Measurements from ENCODE around the gene SLX4IP.
A peak's percentile ranks its signal among the peaks of the same experiment; 100 is the strongest.

Gene SLX4IP

DNA sequence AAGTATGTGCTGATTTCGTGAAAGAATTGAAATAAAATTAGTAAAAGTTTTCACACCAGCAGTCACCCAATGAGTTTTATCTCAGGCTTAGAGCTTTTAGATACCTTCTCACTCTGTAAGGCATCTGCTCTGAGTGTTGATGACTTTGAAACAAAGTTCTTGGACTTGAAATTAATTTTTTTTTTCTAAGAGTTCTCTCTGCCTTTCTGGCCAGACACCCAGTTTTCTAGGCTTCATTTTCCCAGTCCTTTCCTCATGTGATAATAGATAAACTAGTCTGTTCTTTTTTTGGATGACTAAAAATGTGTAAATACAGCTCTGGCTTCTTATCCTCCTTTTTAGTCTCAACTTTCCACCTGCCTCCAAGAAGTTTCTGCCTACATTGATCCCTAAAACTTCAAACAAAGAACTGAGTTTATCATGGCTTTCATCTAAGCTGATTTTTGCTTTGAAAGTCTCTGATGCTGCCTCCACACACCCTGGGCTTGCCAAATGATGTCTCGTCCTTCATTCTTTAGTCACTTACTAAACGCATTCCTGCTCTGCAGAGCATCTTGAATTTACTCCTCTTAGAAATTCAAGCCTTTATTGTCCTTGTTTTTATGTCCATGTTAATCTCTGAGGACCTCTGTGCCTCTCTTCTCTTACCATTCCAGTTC is 32.7 kb downstream of the SLX4IP start:
- DNase-seq: no peak

DNA sequence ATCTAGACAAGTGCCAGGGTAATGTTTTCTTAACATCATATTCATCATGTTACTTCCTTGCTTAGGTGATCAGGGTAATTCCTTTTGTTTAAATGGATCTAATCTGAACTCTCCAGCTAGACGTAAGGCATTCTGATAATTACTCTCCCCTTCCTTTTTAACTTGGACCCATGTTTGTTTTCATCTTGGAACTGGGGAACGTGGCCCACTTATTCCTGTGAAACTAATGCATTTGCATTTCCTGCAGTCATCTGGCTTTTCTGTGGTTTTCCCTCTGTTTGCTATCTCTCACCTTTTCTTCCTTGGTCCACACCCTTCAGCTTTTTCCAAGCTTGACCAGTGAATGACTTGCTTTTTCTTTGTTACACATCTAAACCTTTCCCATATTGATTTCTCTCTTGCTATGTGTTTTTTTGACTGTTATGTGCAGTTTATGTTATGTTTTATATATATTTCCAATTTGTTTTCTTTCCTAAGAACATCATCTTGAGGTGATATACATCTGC is 33.3 kb downstream of the SLX4IP start:
- no peak for DNase-seq

GRCh38 chr20:10469056-10469455 is 34.0 kb downstream of the SLX4IP start:
- DNase-seq: no peak

- peak; percentile 51 for DNase-seq
These were observed 34.5 kb downstream of the SLX4IP start for GRCh38 chr20:10469599-10469998.

GRCh38 chr20:10470276-10470675 is 35.2 kb downstream of the SLX4IP start:
- no peak for DNase-seq

GRCh38 chr20:10472871-10473270 is 37.8 kb downstream of the SLX4IP start:
- DNase-seq: no peak

DNA sequence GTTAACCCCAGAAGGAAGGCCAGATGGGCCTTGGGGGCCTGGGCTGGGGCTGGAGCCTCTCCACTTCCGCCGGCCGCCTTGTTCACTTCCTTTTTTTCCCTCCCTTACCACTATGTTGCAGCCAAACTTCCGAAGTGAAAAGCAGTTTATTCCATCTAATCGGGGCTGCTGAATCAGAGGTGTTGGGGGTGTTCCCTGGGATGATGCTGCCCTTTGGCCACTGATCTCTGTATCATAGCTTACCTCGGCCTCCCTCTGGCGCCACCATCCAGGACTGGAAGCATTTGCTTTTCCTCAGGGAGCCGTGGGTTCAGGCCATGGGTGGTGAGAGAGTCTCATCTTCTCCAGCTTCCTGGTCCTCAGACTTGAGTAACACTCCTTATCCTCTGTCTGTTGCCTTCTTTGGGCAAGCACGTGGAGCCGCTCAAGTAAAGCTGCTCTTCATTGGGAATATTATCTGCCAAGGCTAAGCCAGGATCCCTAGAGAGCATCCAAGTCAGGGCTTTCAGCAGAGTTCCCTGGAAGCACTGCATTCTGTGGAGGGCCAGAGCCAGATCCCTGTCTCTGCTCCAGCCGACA is 39.6 kb downstream of the SLX4IP start:
- no peak for DNase-seq

GRCh38 chr20:10475225-10475624 is 40.1 kb downstream of the SLX4IP start:
- DNase-seq: peak; percentile 28

GRCh38 chr20:10476319-10476724 is 41.2 kb downstream of the SLX4IP start:
- peak; percentile 47 for DNase-seq

DNA sequence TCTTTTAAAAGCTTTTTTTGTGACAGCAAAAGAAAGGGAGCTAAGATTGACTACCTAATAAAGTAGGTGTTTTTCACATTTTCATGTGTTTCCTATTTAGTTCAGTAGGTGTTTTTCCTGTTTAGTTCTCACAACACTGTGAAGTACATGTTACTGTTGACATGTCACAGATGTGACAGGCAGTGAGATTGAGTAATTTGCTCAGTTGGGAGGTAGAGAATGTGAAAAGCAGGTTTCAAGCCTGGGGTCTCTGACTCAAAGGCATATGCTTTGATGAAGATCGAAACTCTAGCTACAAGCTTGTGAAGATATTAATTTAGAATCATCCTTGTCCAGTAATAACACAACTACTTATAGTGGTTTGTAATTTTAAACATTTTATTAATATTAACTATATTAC is 43.1 kb downstream of the SLX4IP start:
- peak; percentile 67 for DNase-seq

DNA sequence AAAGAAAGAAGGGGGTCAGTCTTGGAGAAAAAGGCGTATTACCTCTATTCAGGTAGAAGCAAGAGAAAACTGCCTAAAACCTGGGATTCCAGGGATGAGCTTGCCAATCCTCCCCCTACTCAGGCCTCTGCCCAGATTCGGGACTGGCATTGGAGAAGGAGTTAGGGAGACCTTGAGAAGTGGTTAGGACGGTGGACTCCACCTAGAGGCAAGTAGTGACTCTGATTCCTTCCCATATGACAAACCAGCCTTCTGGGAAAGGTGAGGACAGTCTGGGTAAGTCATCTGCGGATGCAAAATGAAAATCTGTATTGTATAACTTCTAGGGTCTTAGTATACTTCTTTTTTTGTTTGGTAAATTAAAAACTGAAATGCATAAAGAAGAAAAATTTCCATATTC is 43.8 kb downstream of the SLX4IP start:
- DNase-seq: no peak

DNA sequence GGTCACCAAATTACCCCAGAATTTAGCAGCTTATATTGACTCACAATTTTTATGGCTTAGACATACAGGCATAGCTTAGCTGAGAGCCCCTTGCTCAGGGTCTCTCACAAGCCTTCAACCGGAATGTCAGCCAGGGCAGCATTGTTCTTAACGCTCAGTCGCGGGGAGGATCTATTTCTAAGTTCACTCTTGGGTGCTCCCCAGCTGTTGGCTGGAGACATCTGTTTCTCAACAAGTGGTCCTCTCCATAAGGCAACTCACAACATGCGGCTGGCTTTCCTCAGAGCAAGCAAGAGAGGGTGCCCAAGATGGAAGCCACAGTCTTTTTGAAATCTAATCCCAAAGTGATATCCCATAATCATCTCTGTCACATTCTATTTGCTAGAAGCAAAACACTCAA is 46.6 kb downstream of the SLX4IP start:
- DNase-seq: no peak

- no peak for DNase-seq
These were observed 48.6 kb downstream of the SLX4IP start for GRCh38 chr20:10483691-10484090.

DNA sequence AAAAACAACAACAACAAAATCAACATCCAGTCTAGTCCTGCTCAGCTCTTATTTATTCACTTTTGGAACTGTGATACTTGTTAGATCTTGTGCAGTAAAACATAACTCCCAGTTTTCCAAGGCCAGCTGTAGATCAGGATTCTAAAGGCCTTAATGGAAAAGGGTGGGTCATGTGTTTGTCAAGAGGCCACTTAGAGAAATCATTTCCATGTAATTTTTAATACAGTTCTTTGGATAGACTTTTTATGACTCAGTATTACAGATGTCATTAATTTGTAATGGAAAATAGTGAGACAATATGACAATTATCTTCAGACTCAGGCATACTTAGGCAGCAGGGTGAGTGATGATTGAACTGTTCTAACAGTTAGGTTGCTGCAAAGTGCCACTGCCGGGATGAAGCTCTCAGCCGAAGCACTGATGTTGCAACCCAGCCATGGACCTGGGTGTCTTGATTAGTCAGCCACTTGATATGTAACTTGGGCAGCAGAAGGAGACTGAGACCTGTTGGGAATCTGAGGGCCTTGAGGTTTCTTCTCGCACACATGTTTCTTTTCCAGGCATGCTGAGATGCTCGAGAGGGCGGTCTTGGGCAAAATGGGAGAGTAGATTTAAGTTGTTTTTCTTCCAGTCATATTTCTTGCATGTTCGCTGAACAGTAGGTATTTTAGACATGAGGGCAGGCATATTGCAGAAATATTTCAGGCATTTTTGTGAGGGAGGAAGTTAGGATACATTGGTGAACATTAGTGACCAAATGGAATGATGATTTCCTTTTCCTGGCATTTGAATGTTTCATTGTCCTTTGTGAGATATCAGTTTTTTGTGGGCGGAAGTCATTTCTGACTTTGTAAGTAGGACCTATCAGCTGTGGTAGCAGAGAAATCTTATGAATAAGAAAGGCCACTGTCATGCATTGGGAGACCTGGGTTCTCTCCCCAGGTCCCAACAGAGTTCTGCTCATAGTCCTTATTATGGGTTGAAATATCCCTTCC is 52.3 kb downstream of the SLX4IP start:
- no peak for DNase-seq

GRCh38 chr20:10488534-10488933 is 53.4 kb downstream of the SLX4IP start:
- no peak for DNase-seq

DNA sequence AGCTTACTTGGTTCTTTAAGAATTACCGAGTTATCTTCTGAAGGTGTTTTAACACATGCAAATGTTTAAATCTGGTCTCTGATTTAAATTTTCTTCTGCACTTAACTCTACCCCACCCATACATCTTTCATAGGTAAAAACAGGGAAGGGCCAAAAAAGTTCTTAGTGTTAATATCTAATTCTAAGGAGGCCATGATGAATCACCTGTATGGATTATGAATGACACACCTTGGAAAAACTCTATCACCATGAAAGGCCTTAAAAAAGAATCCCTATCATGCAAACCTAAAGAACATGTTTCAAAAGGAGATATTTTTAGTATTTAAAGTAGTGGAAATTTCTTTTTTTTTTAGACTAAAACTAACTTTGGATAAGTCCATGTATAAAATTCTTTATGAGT is 54.7 kb downstream of the SLX4IP start:
- DNase-seq: no peak

DNA sequence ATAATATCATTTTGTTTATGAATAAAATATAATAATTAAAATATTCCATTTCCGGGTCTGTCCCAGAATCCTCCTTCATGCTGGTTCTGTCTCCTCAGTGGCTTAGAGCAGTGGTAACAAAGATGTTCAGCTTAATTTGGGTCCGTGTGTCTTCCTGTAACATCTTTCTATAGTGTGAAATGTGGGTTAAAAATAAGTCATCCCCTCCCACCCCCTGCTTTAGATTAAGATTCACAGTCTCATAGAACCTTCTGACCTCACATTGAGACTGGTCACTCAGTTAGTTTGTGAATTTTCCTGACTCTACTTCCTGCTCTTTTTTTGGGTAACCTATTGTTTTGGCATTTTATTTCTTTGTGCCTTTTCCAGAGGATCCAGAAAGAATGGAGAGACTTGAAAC is 55.2 kb downstream of the SLX4IP start:
- DNase-seq: no peak

DNA sequence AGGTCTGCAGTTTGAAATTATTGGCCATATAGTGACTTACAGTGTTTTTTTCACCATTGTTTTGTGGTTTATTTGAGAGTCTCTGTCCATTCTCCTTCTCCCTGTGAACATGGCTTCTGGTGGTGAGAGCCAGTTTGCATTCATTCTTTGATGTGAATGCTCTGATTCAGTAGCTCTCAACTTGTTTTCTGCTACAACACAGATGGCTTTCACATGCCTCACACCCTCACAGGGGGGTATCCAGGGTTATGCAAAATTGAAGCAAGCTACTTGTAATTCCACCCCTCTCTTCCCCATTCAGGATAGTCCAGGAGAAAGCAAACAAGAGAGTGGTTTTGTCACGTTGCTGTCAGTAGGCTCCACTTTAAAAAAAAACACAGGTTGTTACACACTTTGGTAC is 55.6 kb downstream of the SLX4IP start:
- DNase-seq: no peak

- DNase-seq: no peak
These were observed 57.0 kb downstream of the SLX4IP start for GRCh38 chr20:10492065-10492464.

DNA sequence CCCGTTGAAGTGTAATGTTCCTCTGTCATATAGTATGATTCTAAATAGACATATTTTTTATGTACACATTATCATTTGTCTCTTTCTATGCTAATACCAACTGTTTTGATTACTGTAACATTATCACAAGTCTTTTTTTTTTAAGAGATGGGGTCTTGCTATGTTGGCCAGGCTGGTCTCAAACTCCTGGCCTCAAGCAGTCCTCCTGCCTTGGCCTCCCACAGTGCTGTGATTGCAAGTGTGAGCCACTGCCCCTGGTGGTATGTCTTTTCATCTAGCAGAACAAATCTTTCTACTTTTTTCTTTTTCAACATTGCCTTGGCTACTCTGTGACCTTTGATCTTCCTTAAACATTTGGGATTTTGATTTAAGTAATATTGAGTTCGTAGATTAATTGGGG is 57.7 kb downstream of the SLX4IP start:
- no peak for DNase-seq

DNA sequence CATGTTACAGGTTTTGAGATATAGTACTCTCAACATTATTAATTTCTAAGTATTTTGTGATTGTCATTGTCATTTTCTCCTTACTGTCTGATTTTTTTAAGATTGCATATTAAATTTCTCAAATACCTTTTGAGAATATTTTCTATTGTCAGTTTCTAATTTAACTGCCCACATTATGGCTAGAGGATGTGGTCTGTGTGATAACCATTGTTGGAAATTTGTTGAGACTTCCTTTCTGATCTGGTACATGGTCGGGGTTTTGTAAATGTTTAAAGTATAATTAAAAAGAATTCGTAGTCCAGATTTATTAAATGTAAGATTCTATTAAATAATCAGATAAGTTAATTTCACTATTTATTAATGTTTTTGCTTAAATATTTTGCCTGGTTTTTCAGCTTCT is 60.1 kb downstream of the SLX4IP start:
- no peak for DNase-seq

DNA sequence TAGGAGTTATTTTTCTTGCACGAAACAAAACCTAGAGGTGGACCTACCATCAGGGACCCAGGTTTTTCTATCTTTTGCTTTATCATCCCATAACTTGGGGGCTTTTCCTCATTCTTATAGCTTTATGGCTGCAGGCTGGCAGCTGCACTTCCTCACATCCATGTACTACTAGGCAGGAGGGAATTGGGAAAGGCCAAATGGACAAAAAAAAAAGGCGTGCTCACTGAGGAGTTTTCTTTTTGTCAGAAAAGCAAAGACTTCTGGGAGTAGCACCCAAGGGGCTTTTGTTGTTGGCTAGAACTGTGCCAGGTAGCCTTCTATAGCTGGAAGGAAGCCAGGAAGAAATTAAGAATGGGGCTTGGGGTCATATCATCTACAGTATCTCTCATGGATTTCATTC is 61.4 kb downstream of the SLX4IP start:
- DNase-seq: no peak

DNA sequence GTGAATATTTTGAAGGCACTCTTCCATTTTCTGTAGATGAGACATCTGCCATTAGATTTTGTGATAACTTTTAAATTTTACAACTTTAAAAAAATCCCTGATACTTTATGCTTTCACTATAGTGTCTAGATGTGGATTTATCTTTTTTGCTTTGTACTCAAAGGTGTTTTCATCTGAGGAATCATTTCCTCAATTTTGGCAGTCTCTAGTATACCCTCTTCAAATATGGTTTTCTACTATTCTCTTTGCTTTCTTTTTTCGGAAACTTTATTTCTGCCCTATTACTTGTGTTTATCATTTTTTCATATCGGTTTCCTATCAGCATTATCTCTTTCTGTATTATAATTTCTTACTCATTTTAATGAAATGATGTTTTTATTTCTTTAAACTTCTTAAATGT is 62.2 kb downstream of the SLX4IP start:
- no peak for DNase-seq

GRCh38 chr20:10497791-10498190 is 62.7 kb downstream of the SLX4IP start:
- DNase-seq: no peak

Data from activated CD4-positive, alpha-beta T cell treated with anti-CD3 and anti-CD28 coated beads, Interleukin-10, Interleukin-2, amounts not matched to agents 100 ng/mL and 50 ng/mL, durations not matched to agents 16 hours and 8 hours (primary cell).